Measurements from ENCODE around the gene CRIP3. TPM values are rescaled to one million over a fixed set of nuclear protein-coding genes. Genes with fewer than 3 reads are reported as not detected.

CRIP3 gene
- total RNA-seq, 1 experiment from 2014 or later = 5.7 TPM

- intact Hi-C loops (cut with micrococcal nuclease; ENCODE audit: unreplicated experiment) = no loop called here
- H3K36me3 ChIP-seq (ENCODE audit: low read depth) = no peaks in the 10 kb centered on the region
- DNase-seq = no peak
- H3K4me3 ChIP-seq = no peak overlapping the region
- no peak for TF ChIP-seq EZH2 (IDR thresholded peaks at IDR 0.05; ENCODE audit: low read depth)
- no peak for TF ChIP-seq CTCF (conservative IDR thresholded peaks at IDR 0.05)
- no TSS peak for BruUV-seq (replicated peaks)
- H3F3A ChIP-seq (ENCODE audit: insufficient read depth, low read depth) = no peaks in the 10 kb centered on the region
- no peaks in the 10 kb centered on the region for H3K79me2 ChIP-seq (ENCODE audit: low read depth)
- no peaks in the 10 kb centered on the region for H3K9me2 ChIP-seq (ENCODE audit: insufficient read depth)
- CTCF ChIA-PET = no interaction called here
- H3K4me1 ChIP-seq (replicated peaks; ENCODE audit: insufficient read depth) = no peaks in the 10 kb centered on the region
- no peaks in the 10 kb centered on the region for H4K20me1 ChIP-seq (ENCODE audit: insufficient read depth)
- no peak overlapping the region for H3K4me2 ChIP-seq
- H3K9me3 ChIP-seq (ENCODE audit: insufficient read depth, low read depth) = no peaks in the 10 kb centered on the region
- POLR2A ChIA-PET (ENCODE audit: unreplicated experiment) = no interaction called here
- H3K27ac ChIP-seq = no peak overlapping the region
- no peak overlapping the region for H2AFZ ChIP-seq
- H3K27me3 ChIP-seq (ENCODE audit: insufficient read depth, low read depth) = no peaks in the 10 kb centered on the region
Measured at GRCh38 chr6:43260791-43261190, 47.8 kb downstream of the CRIP3 start.

GRCh38 chr6:43258807-43259686 is 49.6 kb downstream of the CRIP3 start:
- TF ChIP-seq CTCF (conservative IDR thresholded peaks at IDR 0.05) (no peak), EZH2 (IDR thresholded peaks at IDR 0.05; ENCODE audit: low read depth) (no peak)
- no TSS peak for BruUV-seq (replicated peaks)
- Histone ChIP-seq H3K4me2 (no peak overlapping the region), H3K27me3 (ENCODE audit: insufficient read depth, low read depth) (no peaks in the 10 kb centered on the region), H3K9me3 (ENCODE audit: insufficient read depth, low read depth) (no peaks in the 10 kb centered on the region), H2AFZ (no peak overlapping the region), H3K4me3 (no peak overlapping the region), H3K4me1 (replicated peaks; ENCODE audit: insufficient read depth) (no peaks in the 10 kb centered on the region), H3K9me2 (ENCODE audit: insufficient read depth) (no peaks in the 10 kb centered on the region), H3K79me2 (ENCODE audit: low read depth) (no peaks in the 10 kb centered on the region), H3F3A (ENCODE audit: insufficient read depth, low read depth) (no peaks in the 10 kb centered on the region), H3K27ac (no peak overlapping the region), H3K36me3 (ENCODE audit: low read depth) (no peaks in the 10 kb centered on the region), H4K20me1 (ENCODE audit: insufficient read depth) (no peaks in the 10 kb centered on the region)
- ChIA-PET POLR2A (ENCODE audit: unreplicated experiment) (no interaction called here), CTCF (no interaction called here)
- DNase-seq = no peak
- intact Hi-C loops (cut with micrococcal nuclease; ENCODE audit: unreplicated experiment) = no loop called here

GRCh38 chr6:43258180-43258579 is 50.4 kb downstream of the CRIP3 start:
- Histone ChIP-seq H3K4me3 (no peak overlapping the region), H3K36me3 (ENCODE audit: low read depth) (no peaks in the 10 kb centered on the region), H4K20me1 (ENCODE audit: insufficient read depth) (no peaks in the 10 kb centered on the region), H3K27me3 (ENCODE audit: insufficient read depth, low read depth) (no peaks in the 10 kb centered on the region), H3K4me1 (replicated peaks; ENCODE audit: insufficient read depth) (no peaks in the 10 kb centered on the region), H3F3A (ENCODE audit: insufficient read depth, low read depth) (no peaks in the 10 kb centered on the region), H3K9me2 (ENCODE audit: insufficient read depth) (no peaks in the 10 kb centered on the region), H3K4me2 (no peak overlapping the region), H3K27ac (no peak overlapping the region), H3K79me2 (ENCODE audit: low read depth) (no peaks in the 10 kb centered on the region), H2AFZ (no peak overlapping the region), H3K9me3 (ENCODE audit: insufficient read depth, low read depth) (no peaks in the 10 kb centered on the region)
- DNase-seq = no peak
- intact Hi-C loops (cut with micrococcal nuclease; ENCODE audit: unreplicated experiment) = no loop called here
- no peak for TF ChIP-seq EZH2 (IDR thresholded peaks at IDR 0.05; ENCODE audit: low read depth)
- TF ChIP-seq CTCF (conservative IDR thresholded peaks at IDR 0.05) = no peak
- ChIA-PET POLR2A (ENCODE audit: unreplicated experiment) (no interaction called here), CTCF (no interaction called here)
- no TSS peak for BruUV-seq (replicated peaks)

All from PC-9 (cell line).